ENCODE results near the gene PDE6B.
"Not testable (repeated sequence)": the region's sequence is repeated elsewhere in the genome, so short reads cannot be mapped to it uniquely, and the experiment has no call there.

Gene PDE6B

DNA sequence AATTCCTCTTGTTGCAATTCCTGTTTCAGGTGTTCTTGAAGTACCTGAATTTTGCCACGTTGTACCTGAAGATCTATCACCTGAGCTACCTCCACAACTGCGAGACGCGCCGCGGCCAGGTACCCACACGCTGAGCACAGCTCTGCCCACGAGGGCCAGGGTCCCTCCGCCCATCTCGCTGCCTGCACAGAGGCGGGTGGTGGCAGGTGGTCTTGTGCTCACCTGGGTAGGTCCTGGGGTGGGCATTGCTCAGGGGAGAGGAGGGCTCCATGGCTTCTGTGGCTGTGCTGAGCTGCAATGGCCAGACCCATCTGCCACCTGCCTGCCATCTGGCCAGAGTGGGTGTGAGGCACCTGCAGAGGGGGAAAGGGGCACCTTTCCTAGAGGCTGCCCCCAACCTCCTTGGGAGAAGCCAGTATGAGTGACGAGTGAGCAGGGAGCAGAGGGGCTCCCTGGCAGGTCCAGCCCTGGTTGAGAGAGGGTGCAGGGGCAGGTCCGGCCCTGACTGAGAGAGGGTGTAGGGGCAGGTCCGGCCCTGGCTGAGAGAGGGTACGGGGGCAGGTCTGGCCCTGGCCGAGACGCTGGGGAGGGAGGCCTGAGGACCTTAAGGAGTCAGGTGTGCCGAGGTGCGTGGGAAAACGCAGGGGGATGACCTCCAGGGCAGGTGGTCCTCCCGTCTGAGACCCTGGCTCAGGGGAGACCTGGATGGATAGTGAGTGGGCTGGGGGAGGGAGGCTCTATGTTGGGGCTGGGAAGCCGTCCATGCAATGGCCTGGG lies 10.7 kb downstream of the PDE6B start:
- ATAC-seq: no peak

DNA sequence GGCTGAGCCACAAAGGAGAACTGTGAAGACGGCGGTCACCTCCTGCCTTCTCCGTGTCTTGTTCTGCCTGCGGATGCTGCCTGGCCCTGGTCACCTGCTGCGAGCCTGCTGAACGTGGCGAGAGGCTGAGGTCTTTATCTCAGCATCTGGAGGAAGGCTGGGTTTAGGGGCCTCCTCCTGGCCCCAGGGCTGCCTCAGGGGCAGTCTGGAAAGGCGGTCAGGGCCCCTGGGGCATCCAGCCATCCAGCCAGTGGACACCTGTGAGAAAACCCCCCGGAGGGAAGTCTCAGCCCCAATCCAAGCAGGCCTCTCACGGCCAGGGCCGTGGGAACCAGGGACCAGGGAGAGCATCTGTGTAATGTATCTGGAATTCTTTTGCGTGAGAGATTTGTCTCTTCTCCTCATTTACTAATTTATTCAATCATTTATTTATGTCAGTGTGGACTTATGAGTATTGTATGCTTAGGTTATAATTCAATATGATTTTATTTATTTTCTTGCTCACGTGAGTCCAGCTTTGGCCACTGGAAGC lies 11.3 kb downstream of the PDE6B start:
- ATAC-seq: no peak

DNA sequence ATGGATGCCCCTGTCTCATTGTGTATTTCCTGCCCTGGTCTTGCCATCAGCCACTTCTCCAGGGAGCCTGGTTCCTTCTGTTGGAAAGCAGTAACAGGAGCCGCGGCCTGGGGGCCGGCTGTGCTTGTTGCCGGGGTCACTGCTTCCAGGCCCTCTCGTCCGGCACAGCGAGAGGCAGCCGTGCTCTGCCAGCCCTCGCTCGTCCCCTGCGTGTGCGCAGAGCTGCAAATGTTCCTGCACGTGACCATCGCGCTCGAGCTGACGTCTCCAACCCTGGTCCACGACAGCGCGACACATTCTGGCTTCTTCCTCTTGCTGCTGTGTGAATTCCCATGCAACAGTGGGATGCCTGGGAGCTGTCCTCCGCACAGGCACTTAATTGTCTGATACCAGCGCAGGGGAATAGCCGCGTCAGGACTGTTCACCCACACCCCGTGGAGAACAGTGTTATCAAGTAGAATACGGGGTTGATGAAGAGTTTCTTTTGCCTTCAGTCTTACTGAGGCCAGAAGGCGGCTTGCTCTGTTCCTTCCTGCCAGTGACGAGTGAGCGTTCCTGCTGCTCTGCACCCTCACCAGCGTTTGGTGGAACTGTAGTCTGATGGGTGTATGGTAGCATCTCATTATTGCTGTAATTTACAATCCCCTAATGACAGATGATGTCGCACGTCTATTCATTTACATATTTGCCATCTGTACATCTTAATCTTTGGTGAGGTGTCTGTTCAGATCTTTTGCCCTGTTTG lies 12.3 kb downstream of the PDE6B start:
- no peak for ATAC-seq

DNA sequence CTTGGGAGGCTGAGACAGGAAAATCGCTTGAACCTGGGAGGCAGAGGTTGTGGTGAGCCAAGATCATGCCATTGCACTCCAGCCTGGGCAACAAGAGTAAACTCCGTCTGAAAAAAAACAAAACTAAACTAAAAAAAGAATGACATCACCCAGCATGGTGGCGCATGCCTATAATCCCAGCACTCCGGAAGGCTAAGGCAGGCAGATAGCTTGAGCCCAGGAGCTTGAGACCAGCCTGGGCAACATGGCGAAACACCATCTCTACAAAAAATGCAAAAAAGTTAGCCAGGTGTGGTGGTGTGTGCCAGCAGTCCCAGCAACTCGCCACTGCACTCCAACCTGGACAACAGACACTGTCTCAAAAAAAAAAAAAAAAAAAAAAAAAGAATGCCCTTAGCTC lies 17.0 kb downstream of the PDE6B start:
- not testable (repeated sequence) for ATAC-seq

GRCh38 chr4:646460-646859 lies 21.1 kb downstream of the PDE6B start:
- ATAC-seq: no peak

- no peak for ATAC-seq
Measured at GRCh38 chr4:647481-647880, 22.1 kb downstream of the PDE6B start.

DNA sequence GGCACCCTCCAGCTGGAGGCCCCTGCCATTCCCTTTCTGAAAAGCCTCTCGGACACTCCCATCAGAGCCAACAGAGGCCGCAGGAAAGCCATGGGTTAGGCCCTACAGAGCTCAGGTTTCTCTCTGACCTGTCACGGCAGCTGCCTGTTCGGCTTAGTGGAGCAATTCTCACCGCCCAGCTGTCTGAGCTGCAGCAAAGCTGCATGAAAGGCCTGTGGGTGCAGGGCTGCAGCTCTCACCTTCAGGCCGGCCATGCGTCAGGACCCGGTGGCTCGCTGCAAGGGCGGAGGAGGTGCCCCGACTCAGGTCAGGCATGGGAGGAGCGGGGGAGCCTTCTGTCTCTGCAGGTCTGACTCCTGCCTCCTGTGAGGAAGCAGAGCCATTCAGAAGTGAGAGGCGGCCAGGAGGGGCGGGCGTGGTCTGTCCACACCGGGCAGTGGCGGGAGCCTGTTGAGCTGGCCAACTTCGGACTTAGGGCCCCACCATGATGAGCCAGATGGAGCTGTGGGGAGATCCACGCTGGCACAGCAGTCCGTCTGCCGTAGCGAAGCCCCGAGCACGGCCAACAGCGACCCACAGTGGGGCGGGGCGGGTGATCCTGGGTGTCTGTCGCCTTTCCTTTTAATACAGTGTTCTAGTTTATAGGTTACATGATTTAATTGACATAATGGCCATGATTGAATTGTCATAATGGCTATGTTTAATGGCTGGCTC lies 23.4 kb downstream of the PDE6B start:
- no peak for ATAC-seq

GRCh38 chr4:649293-649625 lies 23.9 kb downstream of the PDE6B start:
- no peak for ATAC-seq

DNA sequence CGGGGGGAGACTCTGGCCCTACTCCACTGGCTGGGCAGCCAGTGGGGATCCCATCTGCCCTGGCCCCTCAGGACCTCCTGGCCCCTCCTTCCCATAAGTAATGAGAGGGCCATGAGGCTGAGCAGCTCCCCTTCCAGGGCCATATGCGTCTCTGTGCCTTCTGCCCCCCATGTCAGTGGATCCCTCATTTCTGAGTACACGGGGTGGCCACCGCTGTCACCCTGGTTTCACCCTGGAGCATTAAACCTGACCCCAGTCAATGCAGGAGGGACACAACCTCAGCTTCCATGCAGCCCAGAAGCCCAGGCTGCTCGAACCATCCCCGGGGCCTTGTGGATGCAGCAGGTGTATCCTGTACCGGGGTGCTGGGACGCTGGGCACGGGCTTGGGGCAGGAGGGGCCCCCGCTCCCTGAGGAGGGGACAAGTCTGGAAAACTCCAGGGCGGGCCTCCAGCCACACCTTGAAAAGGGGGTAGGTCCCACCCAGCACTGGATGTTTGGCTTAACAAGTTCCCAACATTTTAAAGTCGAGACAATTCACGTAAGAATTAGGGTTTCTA lies 24.5 kb downstream of the PDE6B start:
- ATAC-seq: no peak

GRCh38 chr4:650461-650860 lies 25.1 kb downstream of the PDE6B start:
- ATAC-seq: no peak

GRCh38 chr4:650951-651883 lies 25.8 kb downstream of the PDE6B start:
- ATAC-seq: no peak

GRCh38 chr4:651884-652642 lies 26.7 kb downstream of the PDE6B start:
- no peak for ATAC-seq

DNA sequence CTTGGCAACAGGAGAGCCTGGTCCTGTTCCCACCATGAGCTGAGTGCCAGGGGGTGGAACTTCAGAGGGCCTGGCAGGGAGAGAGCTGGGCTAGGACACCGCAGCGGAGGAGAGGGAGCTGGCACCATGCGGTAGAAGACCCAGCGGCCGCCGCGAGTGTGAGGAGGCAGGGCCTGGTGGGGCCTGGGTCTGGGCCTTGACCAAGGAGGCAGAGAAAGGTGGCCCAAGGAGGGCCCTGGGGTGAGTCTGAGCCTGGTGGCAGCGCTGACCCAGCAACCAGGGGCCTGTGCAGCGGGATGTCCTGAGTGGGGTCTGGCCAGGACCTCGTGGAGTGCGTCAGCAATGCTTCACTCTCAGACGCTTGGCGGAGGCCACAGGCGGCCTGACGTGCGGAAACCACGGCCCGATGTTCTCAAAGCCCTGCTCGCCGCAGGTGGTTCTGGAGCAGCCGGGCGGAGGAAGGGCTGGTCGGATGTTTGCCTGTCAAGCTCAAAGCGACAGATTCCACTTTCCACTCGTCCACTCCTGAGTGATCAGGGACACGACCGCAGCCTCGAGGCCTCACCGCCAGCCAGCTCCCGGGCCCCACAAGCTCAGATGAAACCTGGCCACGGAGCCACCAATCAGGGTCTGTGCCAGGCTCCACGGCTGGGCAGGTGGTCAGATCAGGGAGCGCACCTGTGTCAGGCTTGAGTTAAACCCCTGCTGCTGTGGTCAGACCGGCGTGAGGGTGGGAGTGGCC lies 27.9 kb downstream of the PDE6B start:
- ATAC-seq: no peak

DNA sequence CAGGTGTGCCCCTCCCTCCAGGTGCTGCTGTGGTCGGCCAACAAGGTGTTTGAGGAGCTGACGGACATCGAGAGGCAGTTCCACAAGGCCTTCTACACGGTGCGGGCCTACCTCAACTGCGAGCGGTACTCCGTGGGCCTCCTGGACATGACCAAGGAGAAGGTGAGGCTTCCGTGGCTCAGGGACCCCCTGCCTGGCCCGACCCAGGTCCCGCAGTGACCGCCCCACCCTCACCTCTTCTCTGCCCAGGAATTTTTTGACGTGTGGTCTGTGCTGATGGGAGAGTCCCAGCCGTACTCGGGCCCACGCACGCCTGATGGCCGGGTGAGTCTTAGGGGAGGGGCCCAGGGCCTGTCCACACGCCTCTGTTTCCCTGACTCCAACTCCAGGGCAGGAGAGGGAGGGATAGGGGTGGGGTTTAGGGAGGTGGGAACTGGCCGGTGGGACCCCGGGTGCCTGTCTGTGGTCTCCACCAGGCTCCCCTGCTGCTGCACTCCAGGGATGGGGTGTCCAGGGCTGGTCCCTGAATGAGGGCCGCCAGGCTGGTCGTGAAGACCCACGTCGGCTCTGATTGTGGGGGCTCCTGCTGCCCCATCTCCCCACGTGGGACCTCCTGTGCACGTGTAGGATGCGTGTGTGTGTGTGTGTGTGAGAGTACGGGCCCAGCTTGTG lies 28.6 kb downstream of the PDE6B start:
- no peak for ATAC-seq

DNA sequence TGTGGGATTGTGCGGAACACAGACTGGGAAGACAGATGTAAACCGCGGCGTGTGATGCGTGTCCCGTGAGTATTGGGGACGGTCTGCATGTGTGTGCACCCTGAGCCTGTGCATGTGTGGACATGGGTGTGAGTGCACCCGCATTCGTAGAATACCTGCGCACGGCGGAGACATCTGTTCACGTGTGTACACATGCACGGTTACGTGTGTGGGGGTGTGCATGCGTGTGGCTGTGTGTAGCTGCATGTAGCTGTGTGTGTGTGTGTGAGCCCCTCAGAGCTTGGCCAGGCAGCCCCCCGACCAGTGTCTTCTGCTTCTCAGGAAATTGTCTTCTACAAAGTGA lies 29.1 kb downstream of the PDE6B start:
- no peak for ATAC-seq

GRCh38 chr4:654871-655463 lies 29.6 kb downstream of the PDE6B start:
- no peak for ATAC-seq

GRCh38 chr4:655464-656151 lies 30.2 kb downstream of the PDE6B start:
- no peak for ATAC-seq

- no peak for ATAC-seq
Measured at GRCh38 chr4:656436-657337, 31.3 kb downstream of the PDE6B start.

Data from activated CD4-positive, CD25-positive, alpha-beta regulatory T cell treated with anti-CD3 and anti-CD28 coated beads, Interleukin-2, amount 50 U/mL, for 24 hours (primary cell).